Ishikawa (cell line): Measurements from ENCODE around the gene PHLDB2.

Experiments used
- CEBPB ChIP-seq: IDR thresholded peaks from 2 replicates; pipeline ENCODE4 v1.6.1; 2012
- CREB1 ChIP-seq: IDR thresholded peaks from 2 replicates; pipeline ENCODE4 v1.6.1; 2012; ENCODE audit warnings: low read depth
- EGR1 ChIP-seq: IDR thresholded peaks from 2 replicates; pipeline ENCODE4 v1.6.1; 2012
- EP300 ChIP-seq: IDR thresholded peaks from 2 replicates; pipeline ENCODE4 v1.6.1; 2012; ENCODE audit warnings: borderline replicate concordance
- FOXM1 ChIP-seq: IDR thresholded peaks from 2 replicates; pipeline ENCODE4 v1.6.1; 2012; ENCODE audit warnings: low read depth, borderline replicate concordance
- MAX ChIP-seq: IDR thresholded peaks from 2 replicates; pipeline ENCODE4 v1.6.1; 2012
- NFIC ChIP-seq: IDR thresholded peaks from 2 replicates; pipeline ENCODE4 v1.6.1; 2012
- RAD21 ChIP-seq: IDR thresholded peaks from 2 replicates; pipeline ENCODE4 v1.6.1; 2012; ENCODE audit warnings: low read depth
- REST ChIP-seq: IDR thresholded peaks from 2 replicates; pipeline ENCODE4 v1.6.1; 2012; ENCODE audit warnings: low read depth, mild to moderate bottlenecking
- TAF1 ChIP-seq: IDR thresholded peaks from 2 replicates; pipeline ENCODE4 v1.6.1; 2012; ENCODE audit warnings: low read depth, mild to moderate bottlenecking
- TCF12 ChIP-seq: IDR thresholded peaks from 2 replicates; pipeline ENCODE4 v1.6.1; 2012; ENCODE audit warnings: low read depth
- TEAD4 ChIP-seq: IDR thresholded peaks from 2 replicates; pipeline ENCODE4 v1.6.1; 2012
- USF1 ChIP-seq: IDR thresholded peaks from 2 replicates; pipeline ENCODE4 v1.6.1; 2012
- YY1 ChIP-seq: IDR thresholded peaks from 2 replicates; pipeline ENCODE4 v1.6.1; 2012; ENCODE audit warnings: low read depth
- ZBTB7A ChIP-seq: IDR thresholded peaks from 2 replicates; pipeline ENCODE4 v1.6.1; 2012; ENCODE audit warnings: low read depth

The PHLDB2 gene

GRCh38 chr3:111901637-111902036, 42.6 kb downstream of the PHLDB2 start:
- no peak for TF ChIP-seq FOXM1
- TF ChIP-seq TEAD4: no peak
- no peak for TF ChIP-seq RAD21

GRCh38 chr3:111902534-111902933, 43.5 kb downstream of the PHLDB2 start:
- TF ChIP-seq YY1: no peak
- no peak for TF ChIP-seq USF1
- no peak for TF ChIP-seq ZBTB7A
- TF ChIP-seq CREB1: no peak
- TF ChIP-seq RAD21: no peak
- TF ChIP-seq TEAD4: no peak
- no peak for TF ChIP-seq NFIC
- no peak for TF ChIP-seq FOXM1
- TF ChIP-seq CEBPB: no peak
- TF ChIP-seq EP300: no peak
- TF ChIP-seq MAX: no peak
- TF ChIP-seq EGR1: no peak
- no peak for TF ChIP-seq REST
- TF ChIP-seq TCF12: no peak
- TF ChIP-seq TAF1: no peak

- TF ChIP-seq YY1: no peak
- TF ChIP-seq CREB1: no peak
- TF ChIP-seq FOXM1: peak; percentile 85
- TF ChIP-seq TEAD4: peak; percentile 85
- peak; percentile 35; the same call in 1 of the 2 replicates for TF ChIP-seq NFIC
- TF ChIP-seq RAD21: no peak
- no peak for TF ChIP-seq USF1
- no peak for TF ChIP-seq MAX
- no peak for TF ChIP-seq EGR1
- no peak for TF ChIP-seq CEBPB
- peak; percentile 76; the same call in 1 of the 2 replicates for TF ChIP-seq EP300
- peak; percentile 69; the same call in 1 of the 2 replicates for TF ChIP-seq TCF12
- TF ChIP-seq REST: no peak
- no peak for TF ChIP-seq ZBTB7A
- no peak for TF ChIP-seq TAF1
Measured at GRCh38 chr3:111903067-111903511, 44.0 kb downstream of the PHLDB2 start.

GRCh38 chr3:111904376-111905241, 45.5 kb downstream of the PHLDB2 start:
- peak; percentile 91 for TF ChIP-seq TEAD4
- peak; percentile 41 for TF ChIP-seq MAX
- TF ChIP-seq CEBPB: peak; percentile 97
- TF ChIP-seq USF1: no peak
- TF ChIP-seq NFIC: peak; percentile 67
- peak; percentile 87 for TF ChIP-seq FOXM1
- TF ChIP-seq RAD21: 0 out of 2 replicates have a peak, but pooled peaks have one; percentile 0
- no peak for TF ChIP-seq REST
- TF ChIP-seq EP300: peak; percentile 95
- TF ChIP-seq TCF12: peak; percentile 89
- TF ChIP-seq ZBTB7A: no peak
